NCI-H2107 (cell line): ENCODE results near the gene CDK14.
A peak's percentile ranks its signal among the peaks of the same experiment; 100 is the strongest.

Experiments used
- DNase-seq: peaks from one replicate; lab custom pipeline; 2025; lab: John Stamatoyannopoulos, UW

The CDK14 gene

GRCh38 chr7:90951986-90952954 is 356.1 kb downstream of the CDK14 start:
- DNase-seq: no peak

- peak; percentile 11 for DNase-seq
These were observed 359.6 kb downstream of the CDK14 start for GRCh38 chr7:90955641-90956207.

GRCh38 chr7:90957883-90958282 is 361.8 kb downstream of the CDK14 start:
- DNase-seq: no peak

GRCh38 chr7:90958647-90959046 is 362.5 kb downstream of the CDK14 start:
- DNase-seq: no peak

GRCh38 chr7:90961037-90961725 is 365.1 kb downstream of the CDK14 start:
- DNase-seq: no peak

GRCh38 chr7:90965211-90965610 is 369.1 kb downstream of the CDK14 start:
- DNase-seq: no peak

GRCh38 chr7:90966346-90966745 is 370.2 kb downstream of the CDK14 start:
- DNase-seq: no peak

- DNase-seq: no peak
These were observed 372.8 kb downstream of the CDK14 start for GRCh38 chr7:90968871-90969270.

GRCh38 chr7:90972906-90973550 is 376.9 kb downstream of the CDK14 start:
- DNase-seq: no peak

GRCh38 chr7:90977056-90977455 is 380.9 kb downstream of the CDK14 start:
- DNase-seq: no peak

GRCh38 chr7:90980545-90980944 is 384.4 kb downstream of the CDK14 start:
- no peak for DNase-seq

GRCh38 chr7:90982228-90982627 is 386.1 kb downstream of the CDK14 start:
- no peak for DNase-seq

- no peak for DNase-seq
These were observed 388.6 kb downstream of the CDK14 start for GRCh38 chr7:90984692-90985091.

- no peak for DNase-seq
These were observed 392.4 kb downstream of the CDK14 start for GRCh38 chr7:90988516-90988915.

- DNase-seq: no peak
These were observed 393.1 kb downstream of the CDK14 start for GRCh38 chr7:90988996-90989765.

GRCh38 chr7:90994121-90994520 is 398.0 kb downstream of the CDK14 start:
- DNase-seq: no peak

GRCh38 chr7:90994601-90995000 is 398.5 kb downstream of the CDK14 start:
- DNase-seq: no peak

- no peak for DNase-seq
These were observed 399.9 kb downstream of the CDK14 start for GRCh38 chr7:90995996-90996395.

- no peak for DNase-seq
These were observed 404.2 kb downstream of the CDK14 start for GRCh38 chr7:90999989-91000979.

GRCh38 chr7:91005024-91005423 is 408.9 kb downstream of the CDK14 start:
- no peak for DNase-seq
